ENCODE results near the gene FAM186B.

The FAM186B gene

DNA sequence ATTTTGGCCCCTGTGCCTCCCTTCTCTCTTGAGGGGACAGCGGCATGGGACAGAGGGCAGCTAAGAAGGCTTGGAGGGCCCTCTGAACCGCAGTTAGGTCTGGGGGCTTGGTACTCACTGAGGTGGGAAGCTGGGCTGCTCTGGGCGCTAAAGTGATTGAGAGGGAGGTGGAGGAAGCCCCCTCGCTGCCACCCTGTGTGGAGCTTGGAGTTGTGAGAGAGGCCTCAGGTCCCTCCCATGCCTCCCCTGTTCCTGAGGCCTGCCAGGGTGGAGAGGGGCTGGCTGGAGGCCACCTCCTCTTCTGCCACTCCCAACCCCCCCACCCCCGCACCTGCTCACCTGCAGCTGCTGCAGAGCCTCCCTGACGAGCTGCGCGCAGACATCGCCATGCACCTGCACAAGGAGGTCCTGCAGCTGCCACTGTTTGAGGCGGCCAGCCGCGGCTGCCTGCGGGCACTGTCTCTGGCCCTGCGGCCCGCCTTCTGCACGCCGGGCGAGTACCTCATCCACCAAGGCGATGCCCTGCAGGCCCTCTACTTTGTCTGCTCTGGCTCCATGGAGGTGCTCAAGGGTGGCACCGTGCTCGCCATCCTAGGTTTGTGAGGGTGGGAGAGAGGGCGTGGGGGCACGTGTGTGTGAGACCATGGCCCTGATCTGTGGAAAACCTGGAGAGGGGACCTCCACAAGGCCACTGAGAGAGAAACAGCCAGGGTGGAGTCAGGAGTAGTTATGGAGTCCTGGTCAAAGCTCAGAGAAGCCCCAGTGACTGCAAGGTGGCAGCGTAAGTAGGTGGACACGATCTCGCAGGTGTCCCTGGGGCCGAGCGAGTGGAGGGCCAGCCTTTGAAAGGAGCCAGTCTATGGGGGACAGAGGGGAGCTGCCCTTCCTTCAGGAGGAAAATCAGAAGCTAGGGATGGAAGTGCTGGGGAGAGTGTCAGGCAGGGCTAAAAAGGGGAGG lies 55.4 kb downstream of the FAM186B start:
- DNase-seq: peak; percentile 59

- no peak for DNase-seq
These were observed 56.4 kb downstream of the FAM186B start for GRCh38 chr12:49548822-49549648.

- no peak for DNase-seq
These were observed 57.0 kb downstream of the FAM186B start for GRCh38 chr12:49548481-49548821.

DNA sequence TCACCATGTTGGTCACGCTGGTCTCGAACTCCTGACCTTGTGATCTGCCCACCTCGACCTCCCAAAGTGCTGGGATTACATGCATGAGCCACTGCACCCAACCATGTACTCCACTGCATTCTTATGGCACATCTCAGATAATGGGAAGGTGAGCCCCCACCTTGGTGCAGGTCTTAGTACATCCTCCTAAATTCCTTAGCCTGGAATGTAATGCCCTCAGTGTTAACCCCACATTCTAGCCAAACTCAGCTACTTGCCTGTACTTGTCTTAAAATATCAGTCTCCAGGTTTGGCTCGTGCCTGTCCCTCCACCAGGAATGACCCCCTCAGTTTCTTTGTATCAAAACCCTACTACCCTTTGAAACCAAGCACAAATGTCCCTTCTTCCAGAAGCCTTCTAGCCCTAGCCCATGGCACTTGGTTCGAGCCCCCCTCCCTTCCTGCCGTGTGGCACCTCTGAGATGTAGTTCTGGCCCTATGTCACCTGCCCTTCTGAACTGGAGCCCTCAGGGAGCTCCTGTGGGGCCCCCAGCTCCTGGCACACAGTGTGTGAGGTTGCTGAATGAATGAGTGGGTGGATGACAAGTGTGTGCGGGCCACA lies 58.2 kb downstream of the FAM186B start:
- DNase-seq: no peak

GRCh38 chr12:49546481-49546880 lies 59.0 kb downstream of the FAM186B start:
- no peak for DNase-seq

DNA sequence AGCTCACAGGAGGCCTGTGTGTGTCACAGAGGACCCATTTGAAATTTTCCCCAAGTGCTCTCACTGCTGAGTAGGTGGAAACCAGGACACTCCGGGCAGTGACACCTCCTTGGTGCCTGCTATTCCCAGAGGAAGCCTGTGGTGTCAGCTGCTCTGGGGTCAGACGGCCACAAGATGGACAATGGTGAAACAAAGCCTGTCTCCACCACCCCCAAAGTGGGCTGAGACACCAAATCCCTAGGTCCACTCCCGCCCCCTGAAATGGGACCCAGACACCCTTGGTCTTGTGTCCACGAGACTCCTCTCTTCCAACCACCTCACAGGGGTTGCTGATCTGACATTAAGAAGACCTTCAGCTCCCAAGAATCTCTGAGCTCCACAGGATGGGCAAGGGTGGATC lies 59.6 kb downstream of the FAM186B start:
- DNase-seq: no peak

DNA sequence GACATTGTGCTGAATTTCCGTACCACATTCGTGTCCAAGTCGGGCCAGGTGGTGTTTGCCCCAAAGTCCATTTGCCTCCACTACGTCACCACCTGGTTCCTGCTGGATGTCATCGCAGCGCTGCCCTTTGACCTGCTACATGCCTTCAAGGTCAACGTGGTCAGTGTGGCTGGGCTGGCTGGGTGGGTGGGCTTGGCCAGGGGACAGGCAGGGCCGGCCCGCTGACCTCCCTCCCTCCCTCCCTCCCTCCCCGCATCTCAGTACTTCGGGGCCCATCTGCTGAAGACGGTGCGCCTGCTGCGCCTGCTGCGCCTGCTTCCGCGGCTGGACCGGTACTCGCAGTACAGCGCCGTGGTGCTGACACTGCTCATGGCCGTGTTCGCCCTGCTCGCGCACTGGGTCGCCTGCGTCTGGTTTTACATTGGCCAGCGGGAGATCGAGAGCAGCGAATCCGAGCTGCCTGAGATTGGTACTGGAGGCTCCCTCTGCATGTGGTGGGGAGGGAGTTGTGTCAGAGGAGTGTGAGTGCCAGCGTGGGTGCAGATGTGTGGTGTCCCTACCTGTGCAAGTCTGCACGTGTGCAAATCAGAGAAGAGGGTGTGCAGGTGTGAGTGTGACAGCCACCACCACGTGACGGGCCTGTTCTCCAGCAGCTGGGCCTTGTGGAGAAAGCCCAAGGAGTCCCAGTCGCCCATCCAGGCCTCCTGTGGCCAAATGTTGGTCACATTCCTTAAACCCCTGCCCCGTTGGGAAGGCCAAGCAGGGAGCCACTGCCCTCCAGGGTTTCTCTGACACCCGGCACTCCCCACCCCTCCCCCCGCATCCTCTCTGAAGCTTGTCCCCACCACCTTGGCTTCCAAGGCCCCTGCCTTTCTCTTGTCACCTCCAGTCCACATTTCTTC lies 61.3 kb downstream of the FAM186B start:
- DNase-seq: no peak

DNA sequence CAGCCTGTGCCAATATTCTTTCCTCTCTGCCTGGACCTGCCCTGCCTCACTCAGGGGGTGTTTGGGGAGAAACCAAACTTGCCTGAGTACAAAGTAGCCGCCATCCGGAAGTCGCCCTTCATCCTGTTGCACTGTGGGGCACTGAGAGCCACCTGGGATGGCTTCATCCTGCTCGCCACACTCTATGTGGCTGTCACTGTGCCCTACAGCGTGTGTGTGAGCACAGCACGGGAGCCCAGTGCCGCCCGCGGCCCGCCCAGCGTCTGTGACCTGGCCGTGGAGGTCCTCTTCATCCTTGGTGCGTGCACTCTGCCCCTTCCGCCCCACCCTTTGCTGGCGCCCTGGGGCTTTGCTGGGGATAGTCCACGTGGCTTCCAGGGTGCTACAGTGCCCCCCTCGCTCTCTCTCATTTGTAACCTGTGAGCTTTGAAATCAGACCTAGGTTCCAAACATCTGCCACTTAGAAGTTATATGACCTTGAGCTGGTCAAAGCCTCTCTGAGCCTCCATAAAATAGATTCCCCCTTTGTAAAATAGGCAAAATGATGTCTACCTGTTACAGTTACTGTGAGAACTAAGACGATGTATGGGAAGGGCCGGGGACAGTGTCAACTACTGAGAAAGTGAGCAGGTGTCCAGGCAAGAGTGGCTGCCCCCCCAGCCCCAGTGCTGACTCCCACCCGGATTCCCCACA lies 62.1 kb downstream of the FAM186B start:
- no peak for DNase-seq

DNA sequence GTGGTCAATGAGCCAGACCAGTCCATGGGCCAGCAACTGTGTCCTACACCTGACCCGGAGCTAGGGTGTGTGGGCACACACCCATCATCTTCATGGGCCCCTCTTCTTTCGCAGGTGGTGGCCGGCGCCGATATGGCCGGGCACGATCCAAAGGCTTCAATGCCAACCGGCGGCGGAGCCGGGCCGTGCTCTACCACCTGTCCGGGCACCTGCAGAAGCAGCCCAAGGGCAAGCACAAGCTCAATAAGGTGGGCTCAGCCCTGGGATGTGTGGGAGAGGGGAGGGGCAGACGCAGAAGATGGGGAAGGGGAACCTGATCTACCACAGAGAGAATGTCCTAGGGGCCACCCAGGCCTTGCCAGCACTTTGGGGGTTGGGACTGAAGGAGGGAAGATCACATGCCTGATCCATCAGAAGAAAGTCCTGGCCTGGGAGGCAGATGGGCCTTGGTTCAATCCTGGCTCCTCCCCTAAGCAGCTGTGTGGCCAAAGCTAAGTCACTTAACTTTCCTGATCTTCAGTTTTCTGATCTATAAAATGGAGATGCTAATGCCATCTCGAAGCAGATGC lies 62.8 kb downstream of the FAM186B start:
- DNase-seq: no peak

DNA sequence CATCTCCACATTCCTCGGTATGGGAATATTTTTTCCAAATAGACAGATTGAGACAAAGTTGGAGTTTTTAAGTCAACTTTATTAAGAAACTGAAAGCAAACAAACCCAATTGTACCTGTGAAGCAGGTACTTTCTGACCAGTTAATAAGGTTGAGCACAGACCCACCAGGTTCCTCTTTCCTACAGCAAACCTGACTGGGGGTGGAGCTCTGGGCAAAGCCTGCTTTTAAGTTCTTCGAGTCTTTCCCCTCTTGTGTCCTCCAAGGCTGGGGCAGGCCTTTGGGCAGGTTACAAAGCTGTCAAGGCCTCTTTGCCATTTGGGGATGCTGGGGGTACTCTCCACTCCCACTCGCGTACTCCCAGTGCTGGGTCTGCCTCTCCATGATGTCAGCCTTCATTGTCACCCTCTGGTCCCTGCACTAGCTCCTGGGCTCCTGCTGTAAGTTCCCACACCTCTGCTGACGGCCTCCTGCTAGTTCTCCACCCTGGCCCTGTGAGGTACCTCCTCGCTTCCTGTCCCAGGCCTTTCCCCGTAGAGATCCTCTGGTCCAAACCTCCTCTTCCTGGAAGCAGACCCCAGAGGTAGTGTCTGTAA lies 63.4 kb downstream of the FAM186B start:
- no peak for DNase-seq

- DNase-seq: no peak
These were observed 64.1 kb downstream of the FAM186B start for GRCh38 chr12:49541140-49541861.

DNA sequence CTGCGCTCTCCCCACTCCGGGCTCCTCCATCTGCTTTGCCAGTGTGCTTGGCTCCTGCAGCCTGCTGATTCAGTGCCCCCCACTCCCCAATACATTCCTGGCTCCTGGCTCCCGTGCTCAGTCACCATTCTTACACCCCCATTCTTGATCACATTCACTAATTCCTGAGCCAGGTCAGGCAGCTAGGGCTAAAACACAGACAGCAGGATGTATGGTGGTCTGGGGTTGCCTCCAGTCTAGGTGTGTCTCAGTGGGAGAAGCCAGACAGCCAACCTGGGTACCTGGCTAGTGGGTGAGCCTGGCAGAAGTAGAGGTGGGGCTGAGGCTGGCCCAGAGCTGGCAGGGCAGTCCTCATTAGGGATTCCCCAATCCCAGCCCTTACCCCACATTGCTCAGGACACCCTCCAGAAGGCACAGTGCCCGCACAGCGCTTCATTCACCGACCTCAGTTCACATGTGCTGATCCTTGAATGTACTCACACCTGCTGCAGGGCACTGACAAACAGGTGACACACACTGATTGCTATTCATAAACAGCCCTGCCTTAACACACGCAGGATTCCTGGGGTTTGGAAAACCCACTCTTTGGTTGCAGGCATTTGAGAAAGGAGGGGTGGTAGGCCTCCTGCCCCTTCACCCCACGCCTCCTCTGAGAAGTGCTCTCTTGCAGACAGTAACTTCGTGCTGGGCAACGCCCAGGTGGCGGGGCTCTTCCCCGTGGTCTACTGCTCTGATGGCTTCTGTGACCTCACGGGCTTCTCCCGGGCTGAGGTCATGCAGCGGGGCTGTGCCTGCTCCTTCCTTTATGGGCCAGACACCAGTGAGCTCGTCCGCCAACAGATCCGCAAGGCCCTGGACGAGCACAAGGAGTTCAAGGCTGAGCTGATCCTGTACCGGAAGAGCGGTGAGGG lies 65.0 kb downstream of the FAM186B start:
- no peak for DNase-seq

GRCh38 chr12:49539406-49540228 lies 65.8 kb downstream of the FAM186B start:
- DNase-seq: no peak

GRCh38 chr12:49538510-49539403 lies 66.7 kb downstream of the FAM186B start, which contains the start of gene KCNH3:
TSS of gene KCNH3 (plus strand) at chr12:49539030. CDS start at chr12:49539417, 387 bp downstream.
- DNase-seq: peak; percentile 91

DNA sequence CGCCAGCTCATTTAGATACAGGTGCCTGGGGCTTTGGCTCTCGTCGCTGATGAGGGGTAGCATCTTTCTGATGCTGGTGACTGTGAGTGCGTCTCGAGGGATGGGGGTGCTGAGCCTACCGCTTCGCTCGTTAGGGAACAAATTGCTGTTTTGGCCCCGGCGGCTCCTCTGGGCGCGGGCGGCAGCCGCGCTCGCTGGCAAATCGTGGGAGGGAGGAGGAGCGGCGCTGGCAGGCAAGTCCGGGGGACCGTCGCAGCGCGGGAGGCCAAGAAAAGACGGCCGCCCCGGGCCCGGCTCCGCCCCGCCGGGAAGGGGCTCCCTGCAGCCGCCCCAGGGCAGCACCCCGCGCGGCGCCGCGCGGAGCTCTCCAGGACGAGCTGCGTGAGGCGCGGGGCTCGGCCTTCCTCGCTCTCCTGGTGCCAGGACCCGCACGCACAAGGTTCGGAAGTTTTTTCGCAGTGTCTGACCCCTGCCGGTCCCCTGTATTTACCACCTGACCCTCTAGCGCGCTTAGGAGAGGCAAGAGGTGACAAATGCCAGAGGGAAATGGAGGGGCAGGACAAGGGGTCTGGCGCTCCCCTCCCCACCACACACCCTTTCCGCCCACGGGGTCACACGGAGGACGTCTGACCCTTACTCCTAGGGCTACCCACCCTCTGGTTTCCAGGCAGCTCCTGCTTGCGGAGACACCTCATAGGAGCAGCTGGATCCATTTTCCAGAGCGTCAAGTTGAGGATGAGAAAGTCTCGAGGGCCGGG lies 67.5 kb downstream of the FAM186B start:
- DNase-seq: peak; percentile 48

Data from NCI-H2171 (cell line).